ENCODE data around the gene MAP3K20. TPM values are rescaled to one million over a fixed set of nuclear protein-coding genes. Genes with fewer than 3 reads are reported as not detected.
A peak's percentile ranks its signal among the peaks of the same experiment; 100 is the strongest.

The MAP3K20 gene
- 10 to 100 TPM in 1 of 2 experiments, 1 to 10 TPM in 1; 8.0 to 10.2 TPM for total RNA-seq

GRCh38 chr2:173075781-173076580 is at the start of gene MAP3K20:
Gene MAP3K20 (plus strand): TSS chr2:173075846. CDS start chr2:173091032, 15,186 bp downstream.
- Mint-ChIP-seq H3K27ac (peak within 1 kb of the TSS; percentile 72), H3K36me3 (ENCODE audit: low read depth) (no peaks in the 10 kb centered on the region), H3K27me3 (peaks cover 42% of the 10 kb centered on the region), H3K4me1 (ENCODE audit: low read depth) (peaks cover 14% of the 10 kb centered on the region), H3K4me3 (peak within 1 kb of the TSS; percentile 77), H3K9me3 (no peaks in the 10 kb centered on the region)
- ChIA-PET CTCF (interaction anchor here (3.1 kb wide), 1 partner anchor 134 kb away, joined by 19 read pairs; no protein-coding TSS in a partner anchor), POLR2A (no interaction called here)
- ATAC-seq (peak; percentile 80), DNase-seq (peak; percentile 65)
- intact Hi-C loops (cut with micrococcal nuclease): no loop called here
- TF ChIP-seq CTCF (IDR thresholded peaks at IDR 0.05): no peak

GRCh38 chr2:173026479-173026878 is 49.2 kb upstream of the MAP3K20 start:
- POLR2A ChIA-PET: no interaction called here
- Mint-ChIP-seq H3K9me3 (no peaks in the 10 kb centered on the region), H3K4me1 (ENCODE audit: low read depth) (peaks cover 3% of the 10 kb centered on the region), H3K36me3 (ENCODE audit: low read depth) (no peaks in the 10 kb centered on the region), H3K27ac (no peak overlapping the region), H3K27me3 (peaks cover 2% of the 10 kb centered on the region), H3K4me3 (no peak overlapping the region)
- ATAC-seq (no peak), DNase-seq (no peak)
- intact Hi-C loops (cut with micrococcal nuclease): loop anchor here (2.0 kb wide), 1 partner anchor 184 kb away; no protein-coding TSS in a partner anchor
- no peak for TF ChIP-seq CTCF (IDR thresholded peaks at IDR 0.05)
- CTCF ChIA-PET: interaction anchor here (0.7 to 14.3 kb wide), 42 partner anchors 9 to 422 kb away, joined by 3 to 304 read pairs (median 6); no protein-coding TSS in a partner anchor

GRCh38 chr2:173027181-173028128 is 48.2 kb upstream of the MAP3K20 start:
- CTCF ChIA-PET: interaction anchor here (0.6 to 14.3 kb wide), 76 partner anchors 9 to 1315 kb away, joined by 3 to 304 read pairs (median 4); no protein-coding TSS in a partner anchor
- ATAC-seq (peak; percentile 73), DNase-seq (peak; percentile 90)
- peak; percentile 87 for TF ChIP-seq CTCF (IDR thresholded peaks at IDR 0.05)
- POLR2A ChIA-PET: interaction anchor here (0.6 to 1.6 kb wide), 2 partner anchors 36 to 292 kb away, joined by 3 to 5 read pairs; no protein-coding TSS in a partner anchor
- Mint-ChIP-seq H3K27me3 (peaks cover 2% of the 10 kb centered on the region), H3K4me3 (no peak overlapping the region), H3K9me3 (no peaks in the 10 kb centered on the region), H3K36me3 (ENCODE audit: low read depth) (no peaks in the 10 kb centered on the region), H3K4me1 (ENCODE audit: low read depth) (peaks cover 3% of the 10 kb centered on the region), H3K27ac (no peak overlapping the region)
- intact Hi-C loops (cut with micrococcal nuclease): loop anchor here (2.0 kb wide), 1 partner anchor 183 kb away; no protein-coding TSS in a partner anchor

- TF ChIP-seq CTCF (IDR thresholded peaks at IDR 0.05): no peak
- intact Hi-C loops (cut with micrococcal nuclease): no loop called here
- no peak overlapping the region for H3K4me3 Mint-ChIP-seq
- no peaks in the 10 kb centered on the region for H3K36me3 Mint-ChIP-seq (ENCODE audit: low read depth)
- no peaks in the 10 kb centered on the region for H3K9me3 Mint-ChIP-seq
- H3K4me1 Mint-ChIP-seq (ENCODE audit: low read depth): peaks cover 3% of the 10 kb centered on the region
- ATAC-seq: no peak
- no peak for DNase-seq
- no peak overlapping the region for H3K27ac Mint-ChIP-seq
- CTCF ChIA-PET: interaction anchor here (0.6 to 14.3 kb wide), 54 partner anchors 9 to 328 kb away, joined by 3 to 304 read pairs (median 6); no protein-coding TSS in a partner anchor
- POLR2A ChIA-PET: interaction anchor here (0.6 to 1.6 kb wide), 2 partner anchors 37 to 291 kb away, joined by 3 to 5 read pairs; no protein-coding TSS in a partner anchor
- H3K27me3 Mint-ChIP-seq: peaks cover 2% of the 10 kb centered on the region
Observed at GRCh38 chr2:173028141-173028540, 47.5 kb upstream of the MAP3K20 start.

Measured in activated CD8-positive, alpha-beta T cell treated with anti-CD3 and anti-CD28 coated beads for 36 hours (primary cell).